ENCODE data around the gene LY6G6C.

- TF ChIP-seq CTCF (IDR thresholded peaks at IDR 0.05; ENCODE audit: low read depth, low read length), result no peak
- no peak for TF ChIP-seq MYC (IDR thresholded peaks at IDR 0.05; ENCODE audit: low read depth, low read length)
- TF ChIP-seq POLR2A (IDR thresholded peaks at IDR 0.05; ENCODE audit: extremely low read depth, insufficient read length), result no peak
- no peak for TF ChIP-seq MAX (IDR thresholded peaks at IDR 0.05; ENCODE audit: low read depth, low read length)
These were observed 31.3 kb upstream of the LY6G6C start for GRCh38 chr6:31752739-31753319.

Data from NB4 (cell line).